ENCODE results near the gene TMEM63C.

Gene TMEM63C

DNA sequence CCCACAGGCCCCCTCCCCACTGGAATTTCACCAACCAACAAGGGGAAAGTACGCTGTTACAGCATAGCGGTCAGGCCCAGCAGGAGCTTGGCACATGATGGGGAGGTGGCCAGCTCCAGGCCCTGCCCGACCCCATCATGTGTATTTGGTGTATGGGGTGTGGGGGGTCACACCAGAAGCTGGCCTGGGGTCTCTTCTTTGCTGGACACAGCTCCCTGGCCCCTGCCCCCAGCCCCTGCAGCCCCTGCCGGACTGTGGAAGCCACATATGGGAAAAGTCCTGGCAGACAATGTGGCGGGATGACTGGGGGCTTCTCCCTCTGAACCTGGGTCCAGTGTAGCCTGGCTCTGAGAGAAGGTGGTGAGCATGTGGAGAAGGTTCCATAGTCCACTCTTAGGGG is 77.0 kb downstream of the TMEM63C start:
- DNase-seq (ENCODE audit: low read depth) = no peak

DNA sequence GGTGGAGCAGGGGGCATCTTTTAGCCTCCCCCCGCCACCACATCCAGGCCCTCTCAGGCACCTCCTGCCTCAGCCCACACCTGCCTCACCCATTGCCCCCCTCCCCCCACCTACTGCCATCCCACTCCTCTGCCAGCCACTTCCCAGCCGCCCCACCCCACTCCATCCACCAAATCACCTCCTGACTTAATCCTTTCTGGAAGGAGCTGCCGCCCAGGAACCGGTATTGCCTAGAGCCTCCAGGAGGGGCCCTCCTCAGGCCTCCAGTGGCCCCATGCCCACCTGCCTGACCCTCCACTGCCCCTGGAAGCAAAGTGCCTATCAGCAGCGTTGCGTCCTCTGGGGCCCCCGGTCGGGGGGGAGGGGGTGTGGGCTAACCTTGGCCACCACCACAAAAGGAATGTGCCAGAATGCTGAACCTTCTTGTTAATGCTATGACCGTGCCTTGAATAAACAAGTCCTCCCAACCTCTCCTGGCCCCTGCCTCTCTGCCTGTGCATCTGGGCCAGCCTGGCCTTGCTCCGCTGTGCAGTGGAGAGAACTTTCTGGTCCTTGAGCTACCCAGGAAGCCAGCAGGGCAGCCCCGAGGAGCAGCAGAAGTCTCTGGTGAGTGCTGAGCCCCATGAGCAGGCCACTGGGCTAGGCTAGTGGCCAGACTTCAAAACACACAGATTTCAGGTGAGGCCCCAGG is 77.6 kb downstream of the TMEM63C start:
- no peak for DNase-seq (ENCODE audit: low read depth)

DNA sequence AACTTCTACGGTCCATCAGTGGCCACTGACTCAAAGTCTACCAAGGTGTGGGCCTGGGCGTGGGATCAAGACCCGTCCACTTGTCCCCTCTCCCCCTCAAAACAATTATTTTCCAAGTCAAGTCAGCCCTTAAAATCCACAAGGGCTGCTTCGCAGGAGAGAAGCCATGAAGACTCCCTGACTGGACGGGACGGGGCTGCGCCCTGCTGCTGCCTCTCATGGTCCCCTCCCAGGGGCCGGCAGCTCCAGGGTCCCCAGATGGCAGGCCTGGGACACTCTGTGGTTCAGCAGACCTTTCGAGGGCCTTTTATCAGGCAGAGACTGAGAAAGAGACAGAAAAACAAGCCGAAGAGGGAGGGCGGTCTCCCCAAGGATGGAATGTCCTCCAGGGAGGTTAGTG is 78.6 kb downstream of the TMEM63C start:
- DNase-seq (ENCODE audit: low read depth) = no peak

DNA sequence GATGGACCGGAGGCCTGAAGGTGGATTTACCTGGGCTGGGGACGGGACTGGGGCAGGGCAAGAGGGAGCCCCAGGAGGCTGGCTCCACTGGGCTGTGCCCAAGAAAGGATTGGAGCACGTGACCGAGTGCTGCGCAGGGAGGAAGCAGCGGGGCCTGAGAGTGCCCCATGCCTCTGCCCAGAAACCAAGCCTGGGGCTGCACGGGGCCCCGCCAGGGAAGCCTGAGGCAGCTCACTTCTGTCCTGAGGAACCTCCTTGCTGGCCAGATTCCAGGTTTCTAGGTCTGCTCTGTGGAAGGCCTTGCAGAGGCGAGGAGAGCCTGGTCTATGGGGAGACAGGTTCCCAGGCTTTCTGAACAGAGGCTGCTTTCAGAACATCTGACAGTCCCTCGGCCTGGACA is 79.0 kb downstream of the TMEM63C start:
- DNase-seq (ENCODE audit: low read depth) = no peak

DNA sequence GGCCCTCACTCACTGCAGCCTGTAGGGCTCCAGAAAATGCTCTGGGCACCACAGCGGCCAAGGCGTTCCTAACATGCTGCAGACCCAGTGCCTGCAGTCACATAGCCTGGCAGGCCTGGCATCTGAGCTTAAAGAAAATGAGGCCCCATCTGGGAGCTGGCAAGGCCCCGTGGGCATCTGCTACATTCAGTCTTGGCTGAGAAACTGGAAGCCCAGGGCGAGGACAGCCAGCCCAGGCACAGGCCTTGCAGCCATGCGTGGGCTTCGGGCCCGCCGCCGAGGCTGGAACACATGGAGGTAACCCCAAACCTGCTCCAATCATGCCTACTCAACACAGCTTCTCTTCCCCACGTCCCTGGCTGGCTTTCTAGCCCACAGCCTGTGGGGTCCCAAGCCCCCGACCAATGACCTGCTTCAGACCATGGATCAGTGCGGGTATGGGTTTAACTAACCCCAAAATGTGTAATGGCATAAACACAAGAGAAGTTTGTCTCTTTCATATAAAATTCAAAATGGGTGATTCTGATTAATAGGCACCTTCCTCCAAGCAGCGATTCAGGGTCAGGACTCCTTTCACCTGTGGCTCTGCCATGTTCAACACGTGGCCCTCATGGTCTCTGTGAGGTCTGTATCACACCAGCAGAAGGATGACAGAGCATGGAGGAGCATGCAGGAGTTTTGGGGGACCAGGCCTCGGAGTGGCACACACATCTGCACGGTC is 83.0 kb downstream of the TMEM63C start:
- no peak for DNase-seq (ENCODE audit: low read depth)

DNA sequence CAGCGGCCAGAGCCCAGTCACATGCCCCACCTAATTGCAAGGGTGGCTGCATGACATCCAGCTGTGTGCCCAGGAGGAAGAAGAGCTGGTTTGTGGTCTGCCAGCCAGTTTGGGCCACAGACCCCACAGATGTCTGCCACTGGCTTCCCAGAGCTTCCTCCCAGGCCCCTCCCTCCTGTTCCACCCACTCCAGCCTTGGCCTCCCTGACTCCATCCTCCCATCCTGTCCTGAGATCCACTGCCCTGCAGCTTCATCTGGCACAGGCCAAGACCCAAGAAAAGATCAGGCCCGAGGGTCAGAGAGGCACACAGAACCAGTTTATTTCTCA is 83.6 kb downstream of the TMEM63C start:
- DNase-seq (ENCODE audit: low read depth) = no peak

DNA sequence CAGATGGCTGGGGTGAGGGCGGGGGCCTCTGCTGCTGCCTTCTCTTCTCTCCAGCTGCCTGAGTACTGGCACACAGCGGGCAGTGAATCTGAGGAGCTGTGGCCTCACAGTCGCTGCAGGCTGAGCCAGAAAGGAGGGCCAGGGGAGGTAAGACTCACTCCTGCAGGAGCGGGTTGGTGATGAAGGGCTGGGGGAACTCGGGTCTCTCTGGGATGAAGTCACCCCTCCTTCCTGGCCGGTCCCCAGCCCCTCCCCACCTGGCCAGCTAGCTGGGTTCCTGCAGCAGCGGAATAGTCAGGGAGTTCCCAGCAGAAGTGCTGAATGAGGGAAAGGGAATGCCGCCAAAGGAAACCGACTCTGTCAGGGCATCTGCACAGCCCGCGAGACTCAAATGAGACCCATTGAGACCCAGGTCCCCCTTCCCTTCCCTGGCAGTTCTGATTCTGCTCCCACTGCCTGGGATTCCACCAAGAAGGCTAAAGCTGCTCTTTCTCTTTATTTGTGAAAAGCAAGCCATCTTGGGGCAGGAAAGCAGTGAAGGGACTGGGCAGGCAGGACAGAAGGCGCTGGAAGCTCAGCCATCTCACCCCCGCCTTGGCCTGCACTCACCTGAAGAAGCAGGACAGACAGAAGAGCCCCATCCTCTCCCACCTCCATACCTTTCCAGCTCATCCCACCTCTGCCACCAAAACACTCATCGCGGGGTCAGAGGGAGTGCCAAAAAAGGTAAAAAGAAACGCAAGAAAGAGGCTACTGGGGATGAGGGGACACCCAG is 84.2 kb downstream of the TMEM63C start:
- no peak for DNase-seq (ENCODE audit: low read depth)

DNA sequence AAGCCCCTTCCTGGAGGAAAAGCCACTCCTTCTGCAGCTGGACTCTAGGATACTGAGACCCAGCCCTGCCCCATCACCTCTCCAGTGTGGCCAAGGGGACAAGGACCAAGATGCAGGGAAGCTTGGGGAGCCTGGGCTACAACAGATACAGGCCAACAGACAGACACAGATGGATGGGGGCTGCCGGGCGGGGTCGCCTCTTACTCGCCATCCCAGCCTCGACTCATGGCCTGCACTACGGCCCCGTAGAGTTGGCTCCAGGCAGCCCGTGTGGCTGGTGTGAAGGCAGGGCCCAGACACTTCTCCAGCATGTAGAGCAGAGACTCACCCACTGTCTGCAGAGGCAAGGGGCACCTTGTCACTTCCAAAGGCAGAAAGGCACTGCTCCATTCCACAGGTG is 84.7 kb downstream of the TMEM63C start:
- DNase-seq (ENCODE audit: low read depth) = no peak

DNA sequence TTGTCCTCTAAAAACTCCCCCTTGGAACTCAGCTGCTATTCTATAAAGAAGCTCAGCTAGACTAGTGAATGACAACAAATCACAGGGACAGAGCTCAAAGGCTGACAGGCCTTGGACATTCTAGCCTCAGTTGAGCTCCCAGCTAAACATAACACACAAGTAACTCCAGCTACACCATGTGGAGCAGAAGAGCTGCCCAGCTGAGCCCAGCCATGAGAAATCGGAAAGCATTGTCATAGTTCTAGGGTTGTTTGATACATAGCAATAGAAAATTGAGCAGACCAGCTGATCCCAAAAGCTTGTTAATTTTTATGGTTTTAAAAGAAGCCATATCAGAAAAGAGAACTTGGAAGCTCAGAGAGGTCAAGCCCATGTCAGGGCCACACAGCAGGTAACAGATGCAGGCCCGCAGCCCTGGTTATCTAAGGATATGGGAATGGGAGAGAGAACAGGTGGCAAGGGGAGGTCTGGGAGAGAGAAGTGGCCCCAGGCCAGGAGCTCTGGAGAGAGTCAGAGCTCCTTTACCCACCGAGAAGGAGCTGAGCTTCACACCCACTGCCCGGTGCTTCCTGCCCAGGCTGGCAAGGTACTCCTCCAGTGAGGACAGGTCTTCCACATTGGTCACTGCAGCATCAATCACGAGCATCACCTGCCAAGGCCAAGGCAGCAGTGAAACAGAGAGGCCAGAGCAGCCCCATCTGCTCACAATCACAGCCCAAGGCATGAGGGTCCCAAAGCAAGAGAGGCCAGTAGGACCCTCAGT is 86.5 kb downstream of the TMEM63C start:
- DNase-seq (ENCODE audit: low read depth) = no peak

DNA sequence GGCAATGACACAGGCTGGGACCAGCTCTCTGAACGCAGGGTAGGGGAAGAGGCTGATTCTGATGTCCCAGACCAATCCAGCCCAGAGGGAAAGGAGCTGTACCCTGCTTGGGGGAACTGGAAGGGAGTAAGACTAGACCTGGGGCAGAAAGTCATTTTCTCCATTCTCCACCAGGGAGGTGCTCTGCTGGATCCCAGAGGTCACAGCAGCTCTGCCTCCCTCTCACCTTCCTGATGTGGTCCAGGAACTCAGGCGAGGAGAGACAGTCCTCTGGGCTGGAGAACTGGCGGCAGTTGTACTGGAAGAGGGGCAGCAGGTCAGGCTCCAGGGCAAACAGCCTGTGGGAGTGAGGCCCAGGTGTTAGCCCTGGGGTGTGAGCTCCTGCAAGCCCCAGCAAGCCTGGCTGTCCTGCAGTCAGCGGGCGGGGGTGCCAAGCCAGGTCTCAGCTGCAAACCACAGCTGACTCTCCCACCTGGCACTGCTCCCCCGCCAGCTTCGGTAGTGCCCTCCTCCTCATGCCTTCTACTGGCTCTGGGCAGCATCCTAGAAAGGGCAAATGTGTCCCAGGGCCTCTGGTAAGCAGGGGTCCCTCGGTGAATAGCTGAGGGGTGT is 87.5 kb downstream of the TMEM63C start:
- DNase-seq (ENCODE audit: low read depth) = no peak

DNA sequence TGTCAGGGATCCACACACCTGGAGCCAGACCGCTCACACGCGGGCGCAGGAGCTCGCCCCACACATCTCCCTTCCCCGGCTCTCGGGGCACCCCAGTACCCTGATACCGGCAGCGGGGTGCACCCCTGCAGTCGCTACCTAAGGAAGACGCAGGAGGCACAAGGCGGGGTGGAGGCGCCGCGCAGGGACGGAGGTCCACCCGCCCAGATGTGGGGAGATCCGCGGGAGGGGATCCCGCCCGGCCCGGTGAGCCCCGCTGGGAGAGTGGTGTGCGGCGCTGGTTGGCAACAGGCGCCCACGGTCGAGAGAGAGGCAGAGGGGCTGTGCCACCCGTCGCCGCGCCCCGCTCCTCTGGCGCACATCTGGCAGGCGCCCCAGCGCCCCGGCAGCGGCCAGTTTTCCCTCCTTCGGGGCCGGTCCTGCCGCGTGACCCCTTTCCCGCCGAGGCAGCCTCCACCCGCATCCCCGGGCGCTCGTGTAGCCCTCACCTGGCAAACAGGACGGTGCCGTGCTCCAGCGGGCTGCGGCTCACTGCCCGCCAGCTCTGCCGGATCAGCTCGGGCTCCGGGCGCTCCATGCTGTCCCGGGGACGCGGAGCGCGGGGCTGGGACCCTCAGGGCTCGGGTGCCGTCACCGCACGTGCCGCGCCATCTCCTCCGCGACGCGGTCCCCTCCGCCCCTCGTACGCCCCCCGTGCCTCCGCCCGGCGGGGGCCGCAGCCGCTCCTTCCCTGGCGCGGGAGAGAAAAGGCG is 88.9 kb downstream of the TMEM63C start:
- DNase-seq (ENCODE audit: low read depth) = no peak

DNA sequence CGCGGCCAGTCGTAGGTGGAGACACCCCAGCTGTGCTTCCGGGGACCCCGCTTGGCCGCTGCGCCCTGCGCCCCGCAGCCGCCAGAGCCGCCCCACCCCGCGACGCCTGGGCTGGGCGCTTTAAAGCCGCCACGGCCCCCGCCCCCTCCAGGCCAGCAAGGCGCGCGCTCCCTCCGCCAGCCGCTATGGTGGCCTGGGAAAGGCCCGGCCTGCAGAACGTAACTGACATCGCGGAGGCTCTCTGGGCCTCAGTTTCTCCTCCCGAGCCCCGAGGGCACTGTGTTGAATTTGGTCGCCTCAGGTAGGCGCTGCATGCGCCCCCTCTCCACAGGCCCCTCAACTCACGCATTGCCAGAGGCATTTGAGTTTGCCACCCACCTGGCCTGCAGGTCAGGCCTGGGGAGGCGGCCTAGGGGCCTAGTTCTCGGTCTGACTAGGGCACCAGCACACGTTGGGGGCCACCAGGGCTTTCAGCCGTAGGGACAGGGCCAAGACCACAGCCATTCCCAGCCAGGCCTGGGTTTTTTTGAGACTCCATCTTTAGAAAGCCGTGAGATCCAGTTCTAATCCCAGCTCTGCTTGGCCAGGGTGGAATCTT is 89.6 kb downstream of the TMEM63C start, which contains the start of gene NGB:
NGB (minus strand) TSS at position 94 of the 598 bp plus-strand sequence. CDS start 269 bp downstream, outside the sequence.
- DNase-seq (ENCODE audit: low read depth) = no peak

DNA sequence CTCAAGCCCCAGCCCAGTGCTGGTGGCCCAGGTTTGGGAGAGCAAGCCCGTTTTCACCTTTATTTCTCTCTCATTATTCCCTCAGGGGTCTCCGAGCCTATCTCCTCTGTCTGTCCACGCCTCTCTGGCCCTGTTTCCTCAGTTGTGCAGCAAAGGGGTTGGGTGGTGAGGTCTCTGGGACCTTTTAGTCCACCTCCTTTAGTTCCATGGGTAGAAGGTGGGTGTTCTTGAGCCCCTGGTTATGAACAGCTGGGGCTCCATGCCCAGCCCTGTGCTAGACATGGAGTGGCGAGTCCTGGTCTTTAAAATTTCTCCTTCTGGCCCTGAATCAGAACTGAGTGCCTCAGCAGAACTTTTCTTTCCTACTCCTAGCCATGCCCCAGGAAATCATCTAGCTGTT is 90.7 kb downstream of the TMEM63C start:
- no peak for DNase-seq (ENCODE audit: low read depth)

DNA sequence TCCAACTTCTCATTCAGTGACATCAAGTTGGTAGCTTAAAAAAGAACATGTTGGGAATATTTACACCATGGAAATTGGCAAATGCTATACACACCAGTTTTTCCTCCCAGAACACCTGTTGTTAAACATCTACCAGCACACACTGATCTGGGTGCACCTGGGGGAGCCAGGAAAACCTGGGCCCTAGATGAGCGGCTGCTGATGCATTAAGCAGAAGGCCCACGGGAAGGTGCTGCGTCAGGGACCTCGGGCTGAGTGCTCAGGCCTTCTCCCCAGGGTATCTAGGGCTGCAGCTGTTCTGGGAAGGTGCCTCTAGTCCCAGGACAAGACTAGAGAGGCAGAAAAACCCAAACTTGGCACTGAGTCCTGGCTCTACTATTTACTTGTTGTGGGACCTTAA is 92.2 kb downstream of the TMEM63C start:
- DNase-seq (ENCODE audit: low read depth) = no peak

DNA sequence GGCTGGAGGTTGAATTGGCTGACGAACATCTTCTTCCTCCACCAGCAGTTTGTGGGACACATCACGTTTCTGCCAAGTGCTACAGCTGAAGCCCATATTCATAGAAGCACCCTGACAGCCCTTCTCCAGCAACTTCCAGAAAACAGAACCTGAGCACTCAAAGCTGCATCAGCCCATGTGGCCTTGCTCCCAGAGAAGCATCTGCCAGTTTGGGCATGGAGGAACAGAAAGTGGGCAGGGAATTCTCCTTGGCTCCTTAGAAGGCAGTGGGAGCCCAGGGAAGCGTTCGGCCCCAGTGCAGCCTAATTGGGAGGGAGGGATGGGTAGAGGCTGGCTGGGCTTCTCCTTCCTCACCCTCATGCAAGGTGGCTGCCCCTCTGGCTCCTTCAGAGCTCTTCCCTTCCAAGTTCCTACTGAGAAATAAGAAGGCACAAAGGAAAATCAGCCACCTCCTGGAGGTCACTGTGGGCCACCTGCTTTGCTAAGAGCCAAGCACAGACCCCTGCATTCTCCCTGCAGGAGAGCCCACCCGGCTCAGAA is 93.5 kb downstream of the TMEM63C start:
- no peak for DNase-seq (ENCODE audit: low read depth)

DNA sequence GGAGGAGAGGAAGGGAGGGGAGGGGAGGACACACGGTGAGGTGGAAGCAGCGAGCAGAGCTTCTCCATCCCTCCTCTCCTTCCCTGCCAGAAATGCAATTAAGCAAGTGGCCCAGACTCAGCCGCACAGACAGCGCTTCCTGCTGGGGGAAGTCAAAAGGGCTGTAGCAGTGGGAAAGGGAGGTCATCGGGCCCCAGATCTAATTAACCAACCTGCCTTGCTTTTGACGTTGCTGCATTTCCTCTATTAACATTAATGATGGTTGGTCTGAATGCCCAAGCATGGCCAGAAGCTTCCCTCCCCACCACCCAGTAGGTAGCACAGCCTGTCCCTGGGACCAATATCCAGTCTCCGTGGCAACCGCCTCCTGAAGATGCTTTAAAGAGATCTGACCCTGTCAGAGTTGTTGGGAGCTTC is 94.0 kb downstream of the TMEM63C start:
- no peak for DNase-seq (ENCODE audit: low read depth)

DNA sequence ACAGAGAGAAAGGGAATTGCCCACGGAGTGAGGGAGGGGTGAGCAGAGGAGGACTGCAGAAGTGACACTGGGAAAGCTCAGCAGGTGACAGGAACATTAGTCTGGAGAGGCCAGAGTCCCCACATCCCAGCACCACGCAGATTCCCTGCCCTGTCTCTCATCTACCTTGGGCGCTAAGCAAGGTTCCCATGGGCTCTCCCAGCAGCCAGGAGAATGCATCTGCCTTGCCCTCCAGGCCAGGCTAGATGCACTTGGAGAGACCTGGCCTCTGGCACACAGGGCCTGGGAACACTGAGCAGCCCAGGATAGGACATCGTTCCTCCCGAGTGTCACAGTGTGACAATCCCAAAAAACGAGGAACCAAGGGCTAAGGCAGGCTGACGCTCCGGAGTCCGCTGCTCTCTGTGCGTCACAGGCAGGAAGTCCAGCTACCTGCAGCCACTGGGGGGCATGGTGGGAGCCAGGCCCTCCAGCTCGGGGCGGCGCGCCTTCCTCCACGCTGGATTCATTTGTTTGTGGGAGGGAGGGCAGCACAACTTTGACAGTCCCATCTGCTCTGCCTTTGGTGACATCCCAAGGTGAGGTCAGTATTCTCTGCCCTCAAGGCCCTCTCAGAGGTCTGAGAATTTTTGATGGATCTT is 94.8 kb downstream of the TMEM63C start:
- no peak for DNase-seq (ENCODE audit: low read depth)

DNA sequence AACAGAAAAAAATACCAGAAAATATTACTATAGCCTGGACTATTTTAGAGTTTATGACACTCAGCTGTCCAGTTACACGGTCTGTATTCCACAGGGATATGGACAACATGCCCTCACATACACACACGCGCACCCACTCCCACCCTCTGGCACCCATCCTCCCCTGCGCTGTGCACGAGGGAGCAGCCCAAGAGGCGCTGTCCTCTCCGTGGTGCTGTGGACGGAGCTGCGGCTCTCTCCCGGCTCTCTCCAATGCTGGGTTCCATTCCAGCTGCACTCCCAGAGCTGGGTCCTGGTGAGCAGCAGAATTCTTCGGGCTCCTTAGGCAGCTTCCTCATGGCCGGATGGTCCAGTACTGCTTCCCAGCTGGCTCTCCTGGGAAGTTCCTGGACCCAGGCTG is 95.4 kb downstream of the TMEM63C start:
- no peak for DNase-seq (ENCODE audit: low read depth)

DNA sequence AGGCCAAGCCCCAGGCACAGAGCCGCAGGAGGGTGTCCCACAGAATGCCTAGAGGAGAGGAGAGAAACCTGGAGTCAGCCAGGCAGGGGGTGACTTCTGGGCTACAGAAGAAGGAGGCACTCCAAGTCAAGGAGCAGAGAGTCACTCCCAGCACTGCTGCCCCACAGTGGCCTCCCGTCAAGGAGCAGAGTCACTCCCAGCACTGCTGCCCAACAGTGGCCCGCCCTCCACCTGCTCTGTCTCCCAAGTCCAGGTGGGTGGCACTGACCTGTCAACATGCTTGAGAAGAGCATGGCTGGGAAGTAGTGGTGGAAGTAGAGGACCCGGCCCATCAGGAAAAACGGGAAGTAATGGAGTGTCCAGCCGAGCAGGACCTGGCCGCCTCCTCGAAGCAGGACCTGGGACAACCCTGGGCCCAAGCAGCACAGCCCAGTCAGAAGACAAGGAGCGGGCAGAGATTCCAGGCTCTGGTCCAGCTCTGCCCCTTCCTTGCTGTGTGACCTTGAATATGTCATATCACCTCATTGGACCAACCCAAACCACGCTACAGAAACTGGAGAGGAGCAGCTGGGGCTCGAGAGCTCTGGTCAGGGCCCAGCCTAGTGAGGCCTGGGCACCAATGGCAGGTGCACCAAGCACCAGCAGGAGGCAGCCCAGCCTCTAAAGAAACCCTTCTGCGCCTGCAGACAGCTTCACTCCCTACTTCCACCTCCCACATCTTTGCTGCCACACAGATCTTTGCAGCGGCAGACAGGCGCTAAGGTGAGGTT is 97.0 kb downstream of the TMEM63C start:
- no peak for DNase-seq (ENCODE audit: low read depth)
